Measurements from ENCODE around the gene C5orf46.
"Not testable (repeated sequence)": the region's sequence is repeated elsewhere in the genome, so short reads cannot be mapped to it uniquely, and the experiment has no call there.

GRCh38 chr5:147872744-147873435, 33.4 kb downstream of the C5orf46 start:
- TF ChIP-seq EZH2 (IDR thresholded peaks at IDR 0.05; ENCODE audit: insufficient read depth, poor library complexity, severe bottlenecking); EZH2phosphoT487 (IDR thresholded peaks at IDR 0.05; ENCODE audit: insufficient read depth, low read depth): not testable (repeated sequence)

All from GM23248 (cell line).